Measurements from ENCODE around the gene PALM.
A peak's percentile ranks its signal among the peaks of the same experiment; 100 is the strongest.
"Not testable (repeated sequence)": the region's sequence is repeated elsewhere in the genome, so short reads cannot be mapped to it uniquely, and the experiment has no call there.

Gene PALM

GRCh38 chr19:708154-709143 is at the start of gene PALM:
Gene PALM, plus strand, starts transcription at chr19:708935. Its CDS starts 212 bp downstream, at chr19:709147.
- DNase-seq, result no peak
- TF ChIP-seq GATA1 (IDR thresholded peaks at IDR 0.05; ENCODE audit: low read depth, low read length) (no peak), POLR2A (IDR thresholded peaks at IDR 0.05; ENCODE audit: low read length) (no peak)

GRCh38 chr19:660793-661426 is 47.8 kb upstream of the PALM start:
- TF ChIP-seq POLR2A (IDR thresholded peaks at IDR 0.05; ENCODE audit: low read length) (no peak), GATA1 (IDR thresholded peaks at IDR 0.05; ENCODE audit: low read depth, low read length) (no peak)
- no peak for DNase-seq

- TF ChIP-seq GATA1 (IDR thresholded peaks at IDR 0.05; ENCODE audit: low read depth, low read length) (no peak), POLR2A (IDR thresholded peaks at IDR 0.05; ENCODE audit: low read length) (peak; percentile 13)
- peak; percentile 50 to 55 for DNase-seq
Observed at GRCh38 chr19:661427-662196, 47.1 kb upstream of the PALM start.

GRCh38 chr19:662207-662961 is 46.4 kb upstream of the PALM start:
- peak; percentile 60 to 65 for DNase-seq
- TF ChIP-seq POLR2A (IDR thresholded peaks at IDR 0.05; ENCODE audit: low read length) (no peak), GATA1 (IDR thresholded peaks at IDR 0.05; ENCODE audit: low read depth, low read length) (no peak)

- TF ChIP-seq POLR2A (IDR thresholded peaks at IDR 0.05; ENCODE audit: low read length), result peak; percentile 60
- TF ChIP-seq GATA1 (IDR thresholded peaks at IDR 0.05; ENCODE audit: low read depth, low read length), result no peak
- peak; percentile 95 to 97 for DNase-seq
Observed at GRCh38 chr19:662962-663681, 45.6 kb upstream of the PALM start, which contains the start of gene RNF126. Gene RNF126, minus strand, starts transcription at chr19:663214. Its CDS starts 93 bp downstream, at chr19:663121.

- TF ChIP-seq POLR2A (IDR thresholded peaks at IDR 0.05; ENCODE audit: low read length) (no peak), GATA1 (IDR thresholded peaks at IDR 0.05; ENCODE audit: low read depth, low read length) (no peak)
- DNase-seq, result no peak
Observed at GRCh38 chr19:663682-664117, 45.0 kb upstream of the PALM start.

GRCh38 chr19:664913-665443 is 43.8 kb upstream of the PALM start:
- TF ChIP-seq GATA1 (IDR thresholded peaks at IDR 0.05; ENCODE audit: low read depth, low read length), result no peak
- TF ChIP-seq POLR2A (IDR thresholded peaks at IDR 0.05; ENCODE audit: low read length), result no peak

GRCh38 chr19:666985-667573 is 41.7 kb upstream of the PALM start:
- DNase-seq, result not testable (repeated sequence)

More at GRCh38 chr19:664913-665443, 43.8 kb upstream of the PALM start:
- DNase-seq, result peak; percentile 73 to 82

GRCh38 chr19:668675-669434 is 39.9 kb upstream of the PALM start:
- DNase-seq, result peak in 1 of 2 experiments; percentile 75

- DNase-seq, result peak in 1 of 2 experiments; percentile 30
- TF ChIP-seq POLR2A (IDR thresholded peaks at IDR 0.05; ENCODE audit: low read length), result no peak
- no peak for TF ChIP-seq GATA1 (IDR thresholded peaks at IDR 0.05; ENCODE audit: low read depth, low read length)
Observed at GRCh38 chr19:670609-671075, 38.1 kb upstream of the PALM start.
